HG03175 (cell line): Measurements from ENCODE around the gene TNNC2.
"Not testable (repeated sequence)": the region's sequence is repeated elsewhere in the genome, so short reads cannot be mapped to it uniquely, and the experiment has no call there.

Experiments
- ATAC-seq: cut with Tn5 transposase; IDR thresholded peaks from one replicate; pipeline ENCODE4 v1.9.1; 2021; ENCODE audit warnings: mild to moderate bottlenecking, moderate library complexity; ENCODE audit not compliant: unreplicated experiment

TNNC2 gene

GRCh38 chr20:45848969-45849582, 22.0 kb upstream of the TNNC2 start:
- ATAC-seq, result no peak

- no peak for ATAC-seq
These were observed 21.3 kb upstream of the TNNC2 start for GRCh38 chr20:45848421-45848820.

GRCh38 chr20:45845452-45845851, 18.3 kb upstream of the TNNC2 start:
- no peak for ATAC-seq

GRCh38 chr20:45843506-45843905, 16.4 kb upstream of the TNNC2 start:
- ATAC-seq, result no peak

- peak; percentile 83 for ATAC-seq
These were observed 15.2 kb upstream of the TNNC2 start for GRCh38 chr20:45842169-45842812.

GRCh38 chr20:45841407-45842129, 14.5 kb upstream of the TNNC2 start:
- no peak for ATAC-seq

- no peak for ATAC-seq
These were observed 13.6 kb upstream of the TNNC2 start for GRCh38 chr20:45840700-45841198.

GRCh38 chr20:45836841-45837240, 9.7 kb upstream of the TNNC2 start:
- no peak for ATAC-seq

- ATAC-seq, result no peak
These were observed 8.7 kb upstream of the TNNC2 start for GRCh38 chr20:45835825-45836224.

GRCh38 chr20:45835329-45835765, 8.2 kb upstream of the TNNC2 start:
- no peak for ATAC-seq

GRCh38 chr20:45834797-45835161, 7.7 kb upstream of the TNNC2 start:
- no peak for ATAC-seq

- peak; percentile 53 for ATAC-seq
These were observed 7.0 kb upstream of the TNNC2 start for GRCh38 chr20:45833883-45834796.

- ATAC-seq, result peak; percentile 55
These were observed 6.1 kb upstream of the TNNC2 start, which contains the start of gene SNX21 for GRCh38 chr20:45833030-45833882. Gene SNX21, plus strand, starts transcription at chr20:45833799. Its CDS starts 121 bp downstream, at chr20:45833920.

GRCh38 chr20:45832619-45833018, 5.5 kb upstream of the TNNC2 start:
- ATAC-seq, result no peak

- ATAC-seq, result not testable (repeated sequence)
These were observed 2.6 kb upstream of the TNNC2 start for GRCh38 chr20:45829673-45830106.

- no peak for ATAC-seq
These were observed 1.5 kb upstream of the TNNC2 start for GRCh38 chr20:45828589-45828988.

GRCh38 chr20:45827712-45828111, 600 bp upstream of the TNNC2 start:
- no peak for ATAC-seq

GRCh38 chr20:45826381-45827019, 612 bp downstream of the TNNC2 start:
- ATAC-seq, result no peak
